Heart right ventricle (tissue), 16 donors: ENCODE results near the gene CD24. TPM values are rescaled to one million over a fixed set of nuclear protein-coding genes. Genes with fewer than 3 reads are reported as not detected.

Source experiments
- ATAC-seq, 8 donors: fragments of 200-7000 bp; cut with Tn5 transposase; one replicate each; pipeline ENCODE4 v1.9.1; 2020; ENCODE audit warnings: mild to moderate bottlenecking in 8 of 8, moderate library complexity in 8 of 8, moderate number of reproducible peaks in 1 of 8
- DNase-seq, 2 donors: peaks; one replicate each; pipeline ENCODE4 v3.0.0-alpha.2; 2020
- H3K27ac ChIP-seq, 10 donors: fragments of 200-600 bp; sonication (generic) in 2 of 10; one replicate each; pipeline versions ENCODE4 v1.5.0 to v1.8.0; 2020 to 2022; ENCODE audit warnings: mild to moderate bottlenecking in 3 of 10
- H3K27me3 ChIP-seq, 7 donors: fragments of 200-600 bp; one replicate each; pipeline ENCODE4 v1.8.0; 2021 to 2022; ENCODE audit warnings: mild to moderate bottlenecking in 2 of 7
- H3K36me3 ChIP-seq, 9 donors: fragments of 200-600 bp; sonication (generic) in 1 of 9; one replicate each; pipeline versions ENCODE4 v1.5.0 to v1.8.0; 2020 to 2022; ENCODE audit warnings: mild to moderate bottlenecking in 2 of 9
- H3K4me1 ChIP-seq, 9 donors: fragments of 200-600 bp; sonication (generic) in 1 of 9; one replicate each; pipeline versions ENCODE4 v1.5.0 to v1.8.0; 2020 to 2022; ENCODE audit warnings: mild to moderate bottlenecking in 4 of 9
- H3K4me3 ChIP-seq, 10 donors: fragments of 200-600 bp; sonication (generic) in 2 of 10; one replicate each; pipeline versions ENCODE4 v1.5.0 to v1.8.0; 2020 to 2022; ENCODE audit warnings: mild to moderate bottlenecking in 7 of 10, moderate library complexity in 2 of 10
- H3K9me3 ChIP-seq, 11 donors: fragments of 200-600 bp in 10 of 11; sonication (generic) in 2 of 11; one replicate each; pipeline versions ENCODE4 v1.5.0 to v1.8.0; 2013 to 2022; ENCODE audit warnings: mild to moderate bottlenecking in 2 of 11, control low read depth in 1 of 11, moderate library complexity in 1 of 11
- CTCF ChIP-seq, 9 donors: fragments of 200-600 bp; sonication (generic) in 2 of 9; IDR thresholded peaks; one replicate each; pipeline versions ENCODE4 v1.5.0 to v1.8.0; 2021 to 2022; ENCODE audit warnings: antibody characterized with exemption in 9 of 9, mild to moderate bottlenecking in 5 of 9, moderate library complexity in 1 of 9
- WGBS, 2 donors: extraction: QIAGEN DNeasy Blood & Tissue Kit; methylation state at CpG; one replicate each; pipeline ENCODE4 v1.1.7; 2013; ENCODE audit warnings: inconsistent platforms in 1 of 2; 5-methylcytosine and 5-hydroxymethylcytosine counted together
- intact Hi-C, 10 donors: fragments of 100-400 bp; cut with DNase I; formaldehyde crosslinking; loops; one replicate each; pipeline versions ENCODE4 v1.11.1 to v1.14.2; 2022
- polyA plus RNA-seq, 2 donors: library from polyadenylated mRNA; stranded (reverse); fragments of 200-250 nt; gene quantifications; one replicate each; pipeline ENCODE4 v1.2.3, GENCODE V29; 2013
- total RNA-seq, 10 donors: library from RNA; stranded (reverse); fragmentation: NEBNext Ultra II Directional in 3 of 10; extraction: Animal tissue kit (Norgen Biotek cat#: 25700) in 3 of 10; gene quantifications; one replicate each; pipeline versions ENCODE4 v1.2.1 to v1.2.4, GENCODE V29; 2021 to 2023
- donor health status: Arrhythmogenic right ventricular cardiomyopathy.
- donor health status: ischemic (EF 13 %, LVEDD 7.1; RV severe dilation, severe dysfunction).
- donor health status: healthy with polysubstance abuse.
- donor health status: DM: no; HTN: yes; CAD: no.
- donor health status: DM: no; HTN: no; CAD: no.
- donor health status: ischemic (EF 25% LVEDD 6.9; RV normal size, moderate dysfunction).
- donor health status: ischemic (EF 25% LVEDD 5.7; RV mildly dilated, moderate dysfunction).
- donor health status: healthy.
- donor health status: DM: yes; HTN: yes; CAD: no.
- donor health status: Ischemic cardiomyopathy.
- donor health status: ischemic (EF 35%, LVEDD 5.7; RV mildly dilated, moderate dysfunction).
- donor health status: nonischemic (EF 11% LVEDD 7.7; RV severe dilation, severe dysfunction).
- donor health status: DM: yes; HTN: yes; CAD: no.
- donor health status: PGD.
- donor health status: ischemic (EF 29% LVEDD 5.4; RV normal size, mild dysfunction).
- donor health status: nonischemic (EF 23%, LVEDD 6.1; RV moderate dilation, normal function).

CD24 gene
- total and polyA plus RNA-seq, 12 donors: 0.17 to 1.6 (median 0.61) TPM; not detected in 2

- peaks cover 0 to 51% (median 37%) of the 10 kb centered on the region in 7 donors for H3K27me3 ChIP-seq
- 76 to 85% methylated on average over 9 of the region's 9 CpGs for WGBS, 2 donors
- H3K4me3 ChIP-seq: no peak overlapping the region
- TF ChIP-seq CTCF (IDR thresholded peaks at IDR 0.05): no peak
- DNase-seq: no peak
- H3K27ac ChIP-seq: no peak overlapping the region
- intact Hi-C loops: no loop called here
- no peak for ATAC-seq
- no peaks in the 10 kb centered on the region for H3K36me3 ChIP-seq
- H3K4me1 ChIP-seq: peaks cover 0 to 1% (median 0%) of the 10 kb centered on the region in 9 donors
- no peaks in the 10 kb centered on the region for H3K9me3 ChIP-seq
Observed at GRCh38 chr6:106967936-106968555, 6.5 kb downstream of the CD24 start.

GRCh38 chr6:106966671-106967640 is 7.6 kb downstream of the CD24 start:
- intact Hi-C loops: no loop called here
- no peak for TF ChIP-seq CTCF (IDR thresholded peaks at IDR 0.05)

GRCh38 chr6:106966229-106966628 is 8.3 kb downstream of the CD24 start:
- Histone ChIP-seq H3K4me3 (no peak overlapping the region), H3K4me1 (no peaks in the 10 kb centered on the region), H3K27me3 (peaks cover 0 to 40% (median 21%) of the 10 kb centered on the region in 7 donors), H3K27ac (no peak overlapping the region), H3K36me3 (no peaks in the 10 kb centered on the region), H3K9me3 (no peaks in the 10 kb centered on the region)
- 82 to 94% methylated on average over 1 of the region's 1 CpG for WGBS, 2 donors
- no peak for TF ChIP-seq CTCF (IDR thresholded peaks at IDR 0.05)
- DNase-seq: no peak
- ATAC-seq: no peak
- intact Hi-C loops: no loop called here

More at GRCh38 chr6:106966671-106967640, 7.6 kb downstream of the CD24 start:
- Histone ChIP-seq H3K36me3 (no peaks in the 10 kb centered on the region), H3K27me3 (peaks cover 0 to 40% (median 26%) of the 10 kb centered on the region in 7 donors), H3K4me1 (no peaks in the 10 kb centered on the region), H3K9me3 (no peaks in the 10 kb centered on the region), H3K27ac (no peak overlapping the region), H3K4me3 (no peak overlapping the region)
- no peak for DNase-seq
- 89 to 90% methylated on average over 9 of the region's 9 CpGs for WGBS, 2 donors
- ATAC-seq: no peak

- H3K4me3 ChIP-seq: no peak overlapping the region
- peaks cover 0 to 33% (median 11%) of the 10 kb centered on the region in 7 donors for H3K27me3 ChIP-seq
- no peak for TF ChIP-seq CTCF (IDR thresholded peaks at IDR 0.05)
- no peaks in the 10 kb centered on the region for H3K9me3 ChIP-seq
- ATAC-seq (no peak), DNase-seq (no peak)
- H3K27ac ChIP-seq: no peak overlapping the region
- 83 to 88% methylated on average over 1 of the region's 1 CpG for WGBS, 2 donors
- no peaks in the 10 kb centered on the region for H3K4me1 ChIP-seq
- intact Hi-C loops: no loop called here
- H3K36me3 ChIP-seq: no peaks in the 10 kb centered on the region
Observed at GRCh38 chr6:106964954-106965353, 9.6 kb downstream of the CD24 start.
